IMR-90 (cell line): ENCODE measurements around the gene PLPP6. TPM values are rescaled to one million over a fixed set of nuclear protein-coding genes. Genes with fewer than 3 reads are reported as not detected.

Experiments used
- ATAC-seq: fragments of 200-7000 bp; cut with Tn5 transposase; 2 replicates; pipeline ENCODE4 v1.9.1; 2020; ENCODE audit warnings: low read depth, mild to moderate bottlenecking, moderate library complexity
- BruUV-seq: library from RNA; stranded (reverse); fragments of 400-500 nt; replicated peaks from 2 replicates; lab custom pipeline; 2021; lab: Mats Ljungman, UMichigan
- CTCF ChIA-PET: fragments of 300-600 bp; formaldehyde crosslinking; extraction: SDS; loops from one replicate; lab custom pipeline; 2021; ENCODE audit warnings: antibody characterized with exemption; lab: Yijun Ruan, JAX
- POLR2A ChIA-PET: fragments of 300-600 bp; sonication (Branson Sonifier 250); formaldehyde crosslinking; loops from one replicate; lab custom pipeline; 2022; ENCODE audit warnings: antibody characterized with exemption; ENCODE audit not compliant: unreplicated experiment; lab: Charles Lee
- DNase-seq: peaks from one replicate; pipeline ENCODE4 v3.0.0; 2013
- H2AFZ ChIP-seq: replicated peaks from 2 replicates; pipeline ENCODE3; 2013; ENCODE audit warnings: low read length, mild to moderate bottlenecking; ENCODE audit not compliant: poor library complexity
- H2AK5ac ChIP-seq: 2 replicates; pipeline ENCODE4 v1.6.1; 2013; ENCODE audit warnings: low read depth, low read length, inconsistent platforms
- H2AK9ac ChIP-seq: replicated peaks from 2 replicates; pipeline ENCODE3; 2013; ENCODE audit warnings: mild to moderate bottlenecking, low read depth, low read length, moderate library complexity; ENCODE audit not compliant: poor library complexity
- H2BK120ac ChIP-seq: 2 replicates; pipeline ENCODE4 v1.6.1; 2013; ENCODE audit warnings: low read depth, low read length, inconsistent platforms
- H2BK15ac ChIP-seq: 3 replicates; pipeline ENCODE4 v1.6.1; 2013; ENCODE audit warnings: low read depth, low read length, inconsistent platforms
- H2BK20ac ChIP-seq: 2 replicates; pipeline ENCODE4 v1.6.1; 2013; ENCODE audit warnings: low read depth, mild to moderate bottlenecking, inconsistent platforms, low read length, moderate library complexity
- H2BK5ac ChIP-seq: 2 replicates; pipeline ENCODE4 v1.6.1; 2013; ENCODE audit warnings: mild to moderate bottlenecking, low read depth, low read length, inconsistent platforms; ENCODE audit not compliant: poor library complexity, severe bottlenecking
- H3K14ac ChIP-seq: replicated peaks from 2 replicates; pipeline ENCODE4 v1.6.1; 2013; ENCODE audit warnings: low read depth, low read length, inconsistent platforms
- H3K18ac ChIP-seq: 2 replicates; pipeline ENCODE4 v1.6.1; 2013; ENCODE audit warnings: low read depth, low read length, control low read depth
- H3K23ac ChIP-seq: 2 replicates; pipeline ENCODE4 v1.6.1; 2013; ENCODE audit warnings: low read depth, low read length, inconsistent platforms
- H3K27ac ChIP-seq: 2 replicates; pipeline ENCODE4 v1.5.1; 2013; ENCODE audit warnings: mild to moderate bottlenecking, control low read depth, low read length; ENCODE audit not compliant: insufficient read depth
- H3K27me3 ChIP-seq: 2 replicates; pipeline ENCODE4 v1.6.1; 2013; ENCODE audit warnings: low read length; ENCODE audit not compliant: control insufficient read depth, insufficient read depth
- H3K36me3 ChIP-seq: 2 replicates; pipeline ENCODE4 v1.6.1; 2013; ENCODE audit warnings: low read length, mixed read lengths; ENCODE audit not compliant: control insufficient read depth, insufficient read depth
- H3K4ac ChIP-seq: 2 replicates; pipeline ENCODE4 v1.6.1; 2013; ENCODE audit warnings: low read depth, low read length, inconsistent platforms
- H3K4me1 ChIP-seq: 2 replicates; pipeline ENCODE4 v1.6.1; 2013; ENCODE audit warnings: low read length, mixed read lengths; ENCODE audit not compliant: control insufficient read depth, insufficient read depth
- H3K4me2 ChIP-seq: 2 replicates; pipeline ENCODE4 v1.6.1; 2013; ENCODE audit warnings: low read depth, mild to moderate bottlenecking, control low read depth, low read length, moderate library complexity
- H3K4me3 ChIP-seq: 2 replicates; pipeline ENCODE4 v1.5.1; 2013; ENCODE audit warnings: low read depth, mild to moderate bottlenecking, control low read depth, low read length, moderate library complexity; ENCODE audit not compliant: insufficient read depth
- H3K56ac ChIP-seq: 2 replicates; pipeline ENCODE4 v1.6.1; 2013; ENCODE audit warnings: low read length, inconsistent platforms; ENCODE audit not compliant: insufficient read depth; ENCODE audit errors: extremely low read depth
- H3K79me1 ChIP-seq, 2 experiments: 2 replicates each; pipeline ENCODE4 v1.6.1; 2013; ENCODE audit warnings: low read length in 2 of 2, inconsistent platforms in 1 of 2, low read depth in 1 of 2
- H3K9ac ChIP-seq: 2 replicates; pipeline ENCODE4 v1.6.1; 2013; ENCODE audit warnings: low read depth, low read length, control low read depth
- H3K9me1 ChIP-seq: 2 replicates; pipeline ENCODE4 v1.6.1; 2013; ENCODE audit warnings: low read length, inconsistent platforms; ENCODE audit not compliant: insufficient read depth
- H3K9me3 ChIP-seq: 2 replicates; pipeline ENCODE4 v1.6.1; 2013; ENCODE audit warnings: low read length; ENCODE audit not compliant: control insufficient read depth, insufficient read depth
- H4K20me1 ChIP-seq: 2 replicates; pipeline ENCODE4 v1.6.1; 2013; ENCODE audit warnings: low read length, inconsistent platforms; ENCODE audit not compliant: insufficient read depth
- H4K5ac ChIP-seq: 2 replicates; pipeline ENCODE4 v1.6.1; 2013; ENCODE audit warnings: mild to moderate bottlenecking, low read depth, low read length, control low read depth
- H4K8ac ChIP-seq, 2 experiments: 2 replicates each; pipeline ENCODE4 v1.6.1; 2013; ENCODE audit warnings: low read depth in 2 of 2, low read length in 2 of 2, control low read depth in 1 of 2, inconsistent platforms in 1 of 2
- H4K91ac ChIP-seq: 2 replicates; pipeline ENCODE4 v1.6.1; 2013; ENCODE audit warnings: low read depth, low read length, inconsistent platforms; ENCODE audit not compliant: insufficient read depth
- CEBPB ChIP-seq: IDR thresholded peaks from 2 replicates; pipeline ENCODE4 v1.6.1; 2012; ENCODE audit warnings: low read depth, low read length, improper control_type of control experiment
- CHD1 ChIP-seq: IDR thresholded peaks from 2 replicates; pipeline ENCODE4 v1.6.1; 2012; ENCODE audit warnings: low read depth, low read length, improper control_type of control experiment
- MAFK ChIP-seq: IDR thresholded peaks from 2 replicates; pipeline ENCODE4 v1.6.1; 2012; ENCODE audit warnings: low read depth, low read length, improper control_type of control experiment
- MAZ ChIP-seq: IDR thresholded peaks from 2 replicates; pipeline ENCODE4 v1.6.1; 2012; ENCODE audit warnings: low read depth, mild to moderate bottlenecking, low read length, improper control_type of control experiment, moderate library complexity, borderline replicate concordance
- MXI1 ChIP-seq: IDR thresholded peaks from 2 replicates; pipeline ENCODE4 v1.6.1; 2012; ENCODE audit warnings: low read depth, mild to moderate bottlenecking, low read length, moderate library complexity, borderline replicate concordance
- POLR2A ChIP-seq: IDR thresholded peaks from 2 replicates; pipeline ENCODE4 v1.6.1; 2012; ENCODE audit warnings: mild to moderate bottlenecking, low read depth, low read length
- RAD21 ChIP-seq: IDR thresholded peaks from 2 replicates; pipeline ENCODE4 v1.6.1; 2012; ENCODE audit warnings: low read length, improper control_type of control experiment
- WGBS, 2 experiments: methylation state at CpG; one replicate each; pipeline versions ENCODE4 v1.1.5 to v1.1.7; 2013; ENCODE audit warnings: missing lambda C conversion rate in 2 of 2; ENCODE audit not compliant: insufficient read length in 1 of 2; ENCODE audit errors: extremely low coverage in 2 of 2; 5-methylcytosine and 5-hydroxymethylcytosine counted together
- dilution Hi-C: fragments of 300-500 bp; cut with HindIII; formaldehyde crosslinking; loops from one replicate; pipeline ENCODE4 v1.14.3; 2018; ENCODE audit warnings: low sequenced_read_pairs; ENCODE audit not compliant: unreplicated experiment
- in situ Hi-C: fragments of 300-500 bp; cut with MboI; formaldehyde crosslinking; loops from 3 replicates; pipeline ENCODE4 v1.14.3; 2019; ENCODE audit warnings: low sequenced_read_pairs, inconsistent platforms, mixed read lengths
- intact Hi-C: fragments of 100-400 bp; cut with micrococcal nuclease; formaldehyde crosslinking; loops from 2 replicates; pipeline ENCODE4 v1.10.0; 2022
- polyA plus RNA-seq, 3 experiments: library from polyadenylated mRNA; depleted of rRNA; stranded (reverse); fragments of >200 nt; gene quantifications; 2 replicates each; pipeline ENCODE4 v1.2.3, GENCODE V29; 2012; ENCODE audit warnings: low replicate concordance in 1 of 3
- total RNA-seq: library from RNA; depleted of rRNA; stranded (reverse); fragments of >200 nt; gene quantifications from 2 replicates; pipeline ENCODE4 v1.2.3, GENCODE V29; 2012

Gene PLPP6
- total and polyA plus RNA-seq, 2 of the 4 experiments (the other 2 are of a cell fraction) = 3.4 to 5.9 TPM

- no peak for DNase-seq
- H3K14ac ChIP-seq = no peak overlapping the region
- H3K9me1 ChIP-seq = peaks cover 2% of the 10 kb centered on the region; the same call in 1 of the 2 replicates
- no peak overlapping the region for H3K4me3 ChIP-seq
- H4K5ac ChIP-seq = peak overlapping the region; percentile 53; the same call in 1 of the 2 replicates
- H3K4me1 ChIP-seq = peaks cover 7% of the 10 kb centered on the region
- H4K91ac ChIP-seq = no peak overlapping the region
- in situ Hi-C loops = loop anchor here (25.0 kb wide), 1 partner anchor 565 kb away; no protein-coding TSS in a partner anchor
- no peak overlapping the region; a peak in 1 of 4 replicates for H4K8ac ChIP-seq
- H3K4me2 ChIP-seq = no peak overlapping the region
- H2AK5ac ChIP-seq = no peak overlapping the region
- no peak overlapping the region for H2AK9ac ChIP-seq
- no peak for ATAC-seq
- intact Hi-C loops = no loop called here
- peaks cover 0 to 17% of the 10 kb centered on the region in 2 experiments; a peak in 2 of 4 replicates for H3K79me1 ChIP-seq
- H3K56ac ChIP-seq = no peak overlapping the region
- POLR2A ChIA-PET = interaction anchor here (0.6 kb wide), 1 partner anchor 450 kb away, joined by 3 read pairs; no protein-coding TSS in a partner anchor
- BruUV-seq = no TSS peak
- dilution Hi-C loops = no loop called here
- H4K20me1 ChIP-seq = no peaks in the 10 kb centered on the region
- no peak overlapping the region for H3K4ac ChIP-seq
- H2BK20ac ChIP-seq = no peak overlapping the region
- H3K27ac ChIP-seq = no peak overlapping the region
- no peaks in the 10 kb centered on the region for H3K27me3 ChIP-seq
- no peak overlapping the region for H3K23ac ChIP-seq
- no peaks in the 10 kb centered on the region for H3K9me3 ChIP-seq
- no peak overlapping the region for H3K9ac ChIP-seq
- H2BK15ac ChIP-seq = no peak overlapping the region
- 100% methylated on average over 1 of the region's 3 CpGs; no CpG with 5 or more reads in 1 of the 2 experiments for WGBS, 2 experiments
- H3K36me3 ChIP-seq = no peaks in the 10 kb centered on the region
- no peak overlapping the region for H2AFZ ChIP-seq
- TF ChIP-seq CEBPB (no peak), MXI1 (no peak), CHD1 (no peak), MAFK (no peak), RAD21 (no peak), POLR2A (no peak), MAZ (no peak)
- no peak overlapping the region for H2BK5ac ChIP-seq
- no peak overlapping the region for H3K18ac ChIP-seq
- CTCF ChIA-PET = interaction anchor here (0.6 kb wide), 1 partner anchor 518 kb away, joined by 4 read pairs; no protein-coding TSS in a partner anchor
- no peak overlapping the region for H2BK120ac ChIP-seq
Observed at GRCh38 chr9:4677392-4677791, 15.3 kb downstream of the PLPP6 start.
